Mesenchymal stem cell (in vitro differentiated cells and primary cell): ENCODE results near the gene HSPG2.
A peak's percentile ranks its signal among the peaks of the same experiment; 100 is the strongest.
"Not testable (repeated sequence)": the region's sequence is repeated elsewhere in the genome, so short reads cannot be mapped to it uniquely, and the experiment has no call there.

Experiments
- DNase-seq: peaks from one replicate; pipeline ENCODE4 v3.0.0-alpha.2; 2013
- H2AFZ ChIP-seq: one replicate; pipeline ENCODE4 v1.6.1; 2013; ENCODE audit warnings: low read depth, mild to moderate bottlenecking, control low read depth, inconsistent platforms, low read length, moderate library complexity
- H2AK5ac ChIP-seq: 2 replicates; pipeline ENCODE4 v1.6.1; 2013; ENCODE audit warnings: low read length, moderate library complexity, mild to moderate bottlenecking, inconsistent platforms; ENCODE audit not compliant: severe bottlenecking
- H2BK120ac ChIP-seq: one replicate; pipeline ENCODE4 v1.6.1; 2013; ENCODE audit warnings: low read depth, mild to moderate bottlenecking, inconsistent platforms, low read length, moderate library complexity
- H2BK12ac ChIP-seq, 2 experiments: one replicate each; pipeline ENCODE4 v1.6.1; 2013; ENCODE audit warnings: inconsistent platforms in 2 of 2, low read length in 2 of 2, mild to moderate bottlenecking in 2 of 2, moderate library complexity in 2 of 2, control low read depth in 1 of 2
- H2BK15ac ChIP-seq: one replicate; pipeline ENCODE4 v1.6.1; 2013; ENCODE audit warnings: mild to moderate bottlenecking, low read depth, inconsistent platforms; ENCODE audit not compliant: poor library complexity, severe bottlenecking
- H2BK5ac ChIP-seq: 2 replicates; pipeline ENCODE4 v1.6.1; 2013; ENCODE audit warnings: low read depth, mild to moderate bottlenecking, low read length, control low read depth, inconsistent platforms; ENCODE audit not compliant: poor library complexity, severe bottlenecking
- H3K14ac ChIP-seq, 2 experiments: one replicate each; pipeline ENCODE4 v1.6.1; 2013; ENCODE audit warnings: inconsistent platforms in 2 of 2, low read length in 2 of 2, control low read depth in 1 of 2, mild to moderate bottlenecking in 1 of 2, moderate library complexity in 1 of 2
- H3K18ac ChIP-seq, 2 experiments: one replicate each; pipeline ENCODE4 v1.6.1; 2013; ENCODE audit warnings: inconsistent platforms in 2 of 2, low read length in 2 of 2, control low read depth in 1 of 2, low read depth in 1 of 2, mild to moderate bottlenecking in 1 of 2
- H3K23ac ChIP-seq, 2 experiments: one replicate each; pipeline ENCODE4 v1.6.1; 2013; ENCODE audit warnings: inconsistent platforms in 2 of 2, low read length in 2 of 2, mild to moderate bottlenecking in 2 of 2, moderate library complexity in 2 of 2, control low read depth in 1 of 2
- H3K27ac ChIP-seq: 2 replicates; pipeline ENCODE4 v1.5.1; 2013; ENCODE audit warnings: mild to moderate bottlenecking, moderate library complexity, low read length, control low read depth, inconsistent platforms; ENCODE audit not compliant: poor library complexity, severe bottlenecking
- H3K27me3 ChIP-seq, 2 experiments: 2 replicates each; pipeline versions ENCODE4 v1.6.1 to v1.7.0; 2013; ENCODE audit warnings: low read length in 2 of 2, mild to moderate bottlenecking in 2 of 2, moderate library complexity in 2 of 2, control low read depth in 1 of 2, inconsistent platforms in 1 of 2; ENCODE audit not compliant: control insufficient read depth in 1 of 2, insufficient read depth in 1 of 2
- H3K36me3 ChIP-seq, 2 experiments: 2 replicates each; pipeline versions ENCODE4 v1.6.1 to v1.7.0; 2013; ENCODE audit warnings: low read length in 2 of 2, control low read depth in 1 of 2, inconsistent platforms in 1 of 2, low read depth in 1 of 2, mild to moderate bottlenecking in 1 of 2; ENCODE audit not compliant: insufficient read depth in 2 of 2, control insufficient read depth in 1 of 2
- H3K4ac ChIP-seq, 2 experiments: one replicate each; pipeline ENCODE4 v1.6.1; 2013; ENCODE audit warnings: inconsistent platforms in 2 of 2, low read length in 2 of 2, mild to moderate bottlenecking in 2 of 2, moderate library complexity in 2 of 2, control low read depth in 1 of 2, low read depth in 1 of 2
- H3K4me1 ChIP-seq: 2 replicates; pipeline ENCODE4 v1.6.1; 2013; ENCODE audit warnings: low read depth, low read length, control low read depth; ENCODE audit not compliant: control insufficient read depth, insufficient read depth
- H3K4me2 ChIP-seq: 2 replicates; pipeline ENCODE4 v1.6.1; 2013; ENCODE audit warnings: low read length, mild to moderate bottlenecking, inconsistent platforms; ENCODE audit not compliant: poor library complexity, severe bottlenecking
- H3K4me3 ChIP-seq, 2 experiments: 2 replicates each; pipeline versions ENCODE4 v1.5.1 to v1.7.0; 2013; ENCODE audit warnings: low read length in 2 of 2, mild to moderate bottlenecking in 2 of 2, control low read depth in 1 of 2, low read depth in 1 of 2; ENCODE audit not compliant: insufficient read depth in 1 of 2
- H3K79me1 ChIP-seq: replicated peaks from 2 replicates; pipeline ENCODE4 v1.6.1; 2013; ENCODE audit warnings: mild to moderate bottlenecking, control low read depth, low read length, inconsistent platforms; ENCODE audit not compliant: poor library complexity, severe bottlenecking
- H3K9ac ChIP-seq: 2 replicates; pipeline ENCODE4 v1.7.0; 2013; ENCODE audit warnings: mild to moderate bottlenecking, low read length, moderate library complexity
- H3K9me3 ChIP-seq: 2 replicates; pipeline ENCODE4 v1.7.0; 2013; ENCODE audit warnings: mild to moderate bottlenecking, low read length; ENCODE audit not compliant: control insufficient read depth
- H4K8ac ChIP-seq: one replicate; pipeline ENCODE4 v1.6.1; 2013; ENCODE audit warnings: inconsistent platforms, mild to moderate bottlenecking, low read length, moderate library complexity
- H4K91ac ChIP-seq: one replicate; pipeline ENCODE4 v1.6.1; 2013; ENCODE audit warnings: mild to moderate bottlenecking, low read length, inconsistent platforms
- WGBS: methylation state at CpG from one replicate; pipeline ENCODE4 v1.1.7; 2013; ENCODE audit warnings: mixed read lengths; 5-methylcytosine and 5-hydroxymethylcytosine counted together

HSPG2 gene

GRCh38 chr1:21919520-21919919 lies 17.6 kb downstream of the HSPG2 start:
- Histone ChIP-seq H4K91ac (no peak overlapping the region), H3K27ac (peak overlapping the region; percentile 91), H2BK15ac (no peak overlapping the region), H3K9ac (peak overlapping the region; percentile 81), H2AK5ac (peak overlapping the region; percentile 91), H3K79me1 (peaks cover 14% of the 10 kb centered on the region), H3K27me3 (no peaks in the 10 kb centered on the region), H3K4me2 (no peak overlapping the region), H3K4ac (no peak overlapping the region), H3K9me3 (no peaks in the 10 kb centered on the region), H2AFZ (no peak overlapping the region), H4K8ac (no peak overlapping the region), H3K36me3 (peaks cover 9 to 28% of the 10 kb centered on the region in 2 experiments), H3K14ac (no peak overlapping the region), H3K4me3 (no peak overlapping the region), H2BK120ac (no peak overlapping the region), H3K18ac (peak overlapping the region in 1 of 2 experiments; percentile 2), H3K4me1 (peaks cover 56% of the 10 kb centered on the region), H3K23ac (no peak overlapping the region), H2BK12ac (no peak overlapping the region), H2BK5ac (peak overlapping the region; percentile 74)
- WGBS: 23% methylated on average over 7 of the region's 7 CpGs
- peak; percentile 88 for DNase-seq

GRCh38 chr1:21917239-21917631 lies 19.9 kb downstream of the HSPG2 start:
- Histone ChIP-seq H2AK5ac (peak overlapping the region; percentile 26), H3K79me1 (peaks cover 19% of the 10 kb centered on the region), H3K4me1 (peaks cover 56% of the 10 kb centered on the region), H3K36me3 (peaks cover 15 to 33% of the 10 kb centered on the region in 2 experiments)
- not testable (repeated sequence) for H2BK5ac ChIP-seq, H2AFZ ChIP-seq, H3K4me2 ChIP-seq, H2BK15ac ChIP-seq, H3K4ac ChIP-seq, H3K9me3 ChIP-seq, H3K9ac ChIP-seq, H3K14ac ChIP-seq, H3K18ac ChIP-seq, H3K27me3 ChIP-seq, H3K27ac ChIP-seq, H4K8ac ChIP-seq, DNase-seq, H3K4me3 ChIP-seq, H4K91ac ChIP-seq, H2BK12ac ChIP-seq, H3K23ac ChIP-seq, H2BK120ac ChIP-seq
- 86% methylated on average over 4 of the region's 6 CpGs for WGBS

DNA sequence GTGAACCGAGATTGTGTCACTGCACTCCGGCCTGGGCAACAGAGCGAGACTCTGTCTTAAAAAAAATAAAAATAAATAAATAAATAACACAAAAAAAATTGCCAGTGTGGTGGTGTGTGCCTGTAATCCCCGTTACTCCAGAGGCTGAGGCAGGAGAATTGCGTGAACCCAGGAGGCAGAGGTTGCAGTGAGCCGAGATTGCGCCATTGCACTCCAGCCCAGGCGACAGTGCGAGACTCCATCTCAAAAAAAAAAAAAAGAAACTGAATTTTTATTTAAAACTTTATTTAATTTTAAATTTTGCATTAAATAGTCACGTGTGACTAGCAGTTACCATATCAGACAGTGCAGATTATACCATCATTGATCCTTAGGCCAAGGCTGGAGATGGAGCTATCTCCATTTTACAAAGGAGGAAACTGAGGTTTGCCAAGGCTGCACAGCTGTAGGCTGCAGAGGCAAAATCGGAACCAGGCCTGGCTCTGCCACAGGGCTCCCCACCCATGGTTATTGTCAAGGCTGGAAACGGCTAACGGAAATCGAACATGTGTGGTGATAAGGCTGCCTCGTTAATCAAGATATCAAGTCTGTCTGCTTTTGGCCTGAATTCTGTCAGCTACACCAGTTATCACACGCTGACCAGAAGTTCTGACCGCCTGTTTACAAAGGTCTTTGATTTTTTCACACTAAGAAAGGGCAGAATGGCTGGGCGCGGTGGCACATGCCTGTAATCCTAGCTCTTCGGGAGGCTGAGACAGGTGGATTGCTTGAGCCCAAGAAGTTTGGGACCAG lies 20.5 kb downstream of the HSPG2 start:
- no peak overlapping the region for H4K8ac ChIP-seq
- DNase-seq: no peak
- peak overlapping the region; percentile 3 for H3K9ac ChIP-seq
- H3K36me3 ChIP-seq: peaks cover 15 to 33% of the 10 kb centered on the region in 2 experiments
- no peak overlapping the region for H2BK12ac ChIP-seq
- H3K4me1 ChIP-seq: peaks cover 55% of the 10 kb centered on the region
- no peak overlapping the region for H2AFZ ChIP-seq
- H3K27me3 ChIP-seq: no peaks in the 10 kb centered on the region
- peaks cover 19% of the 10 kb centered on the region for H3K79me1 ChIP-seq
- WGBS: 97% methylated on average over 13 of the region's 20 CpGs
- peak overlapping the region; percentile 64 for H2BK15ac ChIP-seq
- H3K23ac ChIP-seq: no peak overlapping the region
- no peak overlapping the region for H4K91ac ChIP-seq
- H3K4ac ChIP-seq: no peak overlapping the region
- H3K4me3 ChIP-seq: no peak overlapping the region
- no peak overlapping the region for H3K14ac ChIP-seq
- H3K18ac ChIP-seq: no peak overlapping the region
- peak overlapping the region; percentile 61 for H2AK5ac ChIP-seq
- no peak overlapping the region for H2BK5ac ChIP-seq
- no peak overlapping the region for H2BK120ac ChIP-seq
- H3K9me3 ChIP-seq: no peaks in the 10 kb centered on the region
- no peak overlapping the region for H3K4me2 ChIP-seq
- no peak overlapping the region for H3K27ac ChIP-seq

GRCh38 chr1:21914880-21915640 lies 22.1 kb downstream of the HSPG2 start:
- peak overlapping the region; percentile 65 for H2BK15ac ChIP-seq
- H3K9me3 ChIP-seq: no peaks in the 10 kb centered on the region
- H3K4ac ChIP-seq: peak overlapping the region in 1 of 2 experiments; percentile 80
- H2BK120ac ChIP-seq: no peak overlapping the region
- H2BK5ac ChIP-seq: no peak overlapping the region
- H4K91ac ChIP-seq: peak overlapping the region; percentile 92
- no peak overlapping the region for H3K27ac ChIP-seq
- H2BK12ac ChIP-seq: peak overlapping the region; percentile 12 to 56
- H3K4me1 ChIP-seq: peaks cover 56% of the 10 kb centered on the region
- H3K4me3 ChIP-seq: no peak overlapping the region
- H3K4me2 ChIP-seq: no peak overlapping the region
- DNase-seq: peak; percentile 45
- no peak overlapping the region for H2AFZ ChIP-seq
- peak overlapping the region; percentile 76 for H2AK5ac ChIP-seq
- no peaks in the 10 kb centered on the region for H3K27me3 ChIP-seq
- peak overlapping the region; percentile 38 for H3K9ac ChIP-seq
- peak overlapping the region in 1 of 2 experiments; percentile 66 for H3K18ac ChIP-seq
- no peak overlapping the region for H3K14ac ChIP-seq
- H4K8ac ChIP-seq: peak overlapping the region; percentile 3
- peaks cover 25% of the 10 kb centered on the region for H3K79me1 ChIP-seq
- peaks cover 22 to 33% of the 10 kb centered on the region in 2 experiments for H3K36me3 ChIP-seq
- 85% methylated on average over 18 of the region's 21 CpGs for WGBS
- H3K23ac ChIP-seq: peak overlapping the region in 1 of 2 experiments; percentile 5
